Ovary (tissue), 9 donors: ENCODE data around the gene MTUS2. TPM values are rescaled to one million over a fixed set of nuclear protein-coding genes. Genes with fewer than 3 reads are reported as not detected.
A peak's percentile ranks its signal among the peaks of the same experiment; 100 is the strongest.

Source experiments
- DNase-seq, 5 donors: peaks; one replicate each; pipeline ENCODE4 v3.0.0-alpha.2; 2019 to 2020
- H3K27ac ChIP-seq, 2 donors: fragments of 200-600 bp; one replicate each; pipeline versions ENCODE4 v1.5.1 to v1.8.0; 2019 to 2022
- H3K27me3 ChIP-seq: fragments of 200-600 bp; one replicate; pipeline ENCODE4 v1.8.0; 2022
- H3K36me3 ChIP-seq: fragments of 200-600 bp; sonication (generic); one replicate; pipeline ENCODE4 v1.5.1; 2019
- H3K4me1 ChIP-seq: one replicate; pipeline ENCODE4 v1.8.1; 2013; ENCODE audit warnings: mild to moderate bottlenecking, moderate library complexity; ENCODE audit not compliant: insufficient read depth
- H3K4me3 ChIP-seq: fragments of 200-600 bp; sonication (generic); one replicate; pipeline ENCODE4 v1.5.1; 2017
- H3K9me3 ChIP-seq, 2 donors: fragments of 200-600 bp in 1 of 2; sonication (generic) in 1 of 2; one replicate each; pipeline versions ENCODE4 v1.5.1 to v1.8.1; 2013 to 2019; ENCODE audit warnings: mild to moderate bottlenecking in 1 of 2, moderate library complexity in 1 of 2
- EP300 ChIP-seq: sonication (generic); formaldehyde crosslinking; IDR thresholded peaks from one replicate; pipeline ENCODE4 v1.6.1; 2017; ENCODE audit warnings: antibody characterized with exemption
- POLR2A ChIP-seq: fragments of 450-650 bp; IDR thresholded peaks from one replicate; pipeline ENCODE4 v1.6.1; 2017; ENCODE audit warnings: antibody characterized with exemption, mild to moderate bottlenecking, moderate library complexity
- WGBS, 3 donors: extraction: QIAGEN DNeasy Blood & Tissue Kit in 1 of 3; methylation state at CpG; one replicate each; pipeline versions ENCODE4 v1.1.5 to v1.1.7; 2013 to 2017; 5-methylcytosine and 5-hydroxymethylcytosine counted together
- intact Hi-C, 4 donors: fragments of 100-400 bp; cut with DNase I; formaldehyde crosslinking; loops; one replicate each; pipeline versions ENCODE4 v1.11.0 to v1.15.1; 2022 to 2023
- polyA plus RNA-seq, 2 donors: library from polyadenylated mRNA; stranded (reverse); fragments of 200-250 nt in 1 of 2; fragments of 350-450 nt in 1 of 2; fragmentation: Illumina TruSeq in 1 of 2; extraction: RNeasy Lipid Tissue Mini Kit (QIAGEN cat#74804) in 1 of 2; gene quantifications; one replicate each; pipeline ENCODE4 v1.2.3, GENCODE V29; 2013 to 2014
- total RNA-seq, 7 donors: library from RNA; depleted of rRNA in 2 of 7; stranded (reverse); fragments of >200 nt in 2 of 7; fragmentation: NEBNext Ultra II Directional in 3 of 7; extraction: Animal tissue kit (Norgen Biotek cat#: 25700) in 3 of 7; gene quantifications; one replicate each; pipeline versions ENCODE4 v1.1.0 to v1.2.4, GENCODE V29; 2016 to 2023
- TF ChIP-seq, protein P1 (sequence below), 3 donors: fragments of 450-650 bp in 2 of 3; fragments of 200-600 bp in 1 of 3; IDR thresholded peaks; one replicate each; pipeline versions ENCODE4 v1.5.1 to v1.8.0; 2016 to 2022; ENCODE audit warnings: antibody characterized with exemption in 3 of 3, mild to moderate bottlenecking in 1 of 3
- donor health status: DM: no; HTN: no; CAD: no; lungs with moderate emphysema.
- donor health status: DM: no; HTN: no; CAD: no.
- donor health status: Bipolar disorder and iron deficiency.
- donor health status: DM: yes; HTN: yes; CAD: no.
- donor health status: DM: no; HTN: no; CAD: no.
- donor health status: DM: yes; HTN: yes; CAD: no.

MTUS2 gene
- total and polyA plus RNA-seq, 9 donors = 1.5 to 8.7 (median 5.4) TPM

DNA sequence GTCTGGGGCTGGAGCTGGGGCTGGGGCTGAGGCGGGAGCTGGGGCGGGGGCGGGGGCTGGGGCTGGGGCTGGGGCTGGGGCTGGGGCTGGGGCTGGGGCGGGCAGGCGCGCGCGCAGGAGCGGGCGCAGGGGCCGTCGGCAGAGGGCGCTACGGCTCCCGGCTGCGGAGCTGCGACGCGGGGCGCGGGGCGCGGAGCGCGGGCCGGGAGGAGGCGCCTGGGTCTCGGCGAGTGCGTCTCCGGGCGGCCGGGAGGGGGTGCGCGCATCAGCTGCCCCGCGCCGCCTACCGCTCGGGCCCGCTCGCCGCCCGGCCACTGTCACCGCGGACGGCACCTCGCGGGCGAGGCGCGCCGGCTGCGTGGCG is 422 bp upstream of the MTUS2 start:
- Histone ChIP-seq H3K4me3 (no peak overlapping the region), H3K4me1 (peaks cover 2% of the 10 kb centered on the region), H3K27me3 (no peaks in the 10 kb centered on the region), H3K27ac (no peak overlapping the region), H3K9me3 (peaks cover 0 to 7% of the 10 kb centered on the region in 2 donors), H3K36me3 (no peaks in the 10 kb centered on the region)
- intact Hi-C loops = no loop called here
- peak in 2 of 5 donors; percentile 25 to 40 for DNase-seq
- whole genome bisulfite sequencing, 3 donors = 1 to 3% methylated on average over 8 to 52 of the region's 55 CpGs; no CpG with 5 or more reads in 1 of the 3 donors
- TF ChIP-seq POLR2A = no peak
- TF ChIP-seq EP300 = no peak
- TF ChIP-seq, protein P1, sequence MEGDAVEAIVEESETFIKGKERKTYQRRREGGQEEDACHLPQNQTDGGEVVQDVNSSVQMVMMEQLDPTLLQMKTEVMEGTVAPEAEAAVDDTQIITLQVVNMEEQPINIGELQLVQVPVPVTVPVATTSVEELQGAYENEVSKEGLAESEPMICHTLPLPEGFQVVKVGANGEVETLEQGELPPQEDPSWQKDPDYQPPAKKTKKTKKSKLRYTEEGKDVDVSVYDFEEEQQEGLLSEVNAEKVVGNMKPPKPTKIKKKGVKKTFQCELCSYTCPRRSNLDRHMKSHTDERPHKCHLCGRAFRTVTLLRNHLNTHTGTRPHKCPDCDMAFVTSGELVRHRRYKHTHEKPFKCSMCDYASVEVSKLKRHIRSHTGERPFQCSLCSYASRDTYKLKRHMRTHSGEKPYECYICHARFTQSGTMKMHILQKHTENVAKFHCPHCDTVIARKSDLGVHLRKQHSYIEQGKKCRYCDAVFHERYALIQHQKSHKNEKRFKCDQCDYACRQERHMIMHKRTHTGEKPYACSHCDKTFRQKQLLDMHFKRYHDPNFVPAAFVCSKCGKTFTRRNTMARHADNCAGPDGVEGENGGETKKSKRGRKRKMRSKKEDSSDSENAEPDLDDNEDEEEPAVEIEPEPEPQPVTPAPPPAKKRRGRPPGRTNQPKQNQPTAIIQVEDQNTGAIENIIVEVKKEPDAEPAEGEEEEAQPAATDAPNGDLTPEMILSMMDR (IDR thresholded peaks at IDR 0.05) = no peak

DNA sequence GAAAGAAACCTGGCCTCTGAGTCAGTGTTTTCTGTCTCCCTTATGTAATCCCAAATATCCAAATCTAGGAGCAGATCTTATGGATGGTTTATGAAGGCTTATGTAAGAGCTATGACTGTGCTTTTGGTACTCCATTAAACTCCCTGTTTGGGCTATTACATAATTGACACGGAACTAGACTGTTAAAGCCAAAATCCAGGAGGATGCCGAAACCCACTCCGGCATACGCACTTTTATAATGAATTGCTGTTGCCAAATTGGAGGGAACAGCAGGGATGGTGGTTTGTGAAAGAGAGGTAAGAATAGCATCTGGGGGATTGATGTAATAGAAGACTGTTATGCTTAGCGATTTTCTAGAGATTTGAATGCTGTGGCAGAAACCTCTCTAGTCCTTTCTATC is 2.0 kb downstream of the MTUS2 start:
- 88 to 92% (median 88%) methylated on average over 5 of the region's 5 CpGs for WGBS, 3 donors
- Histone ChIP-seq H3K4me3 (no peak overlapping the region), H3K4me1 (peaks cover 2% of the 10 kb centered on the region), H3K27me3 (no peaks in the 10 kb centered on the region), H3K36me3 (no peaks in the 10 kb centered on the region), H3K27ac (no peak overlapping the region), H3K9me3 (peaks cover 0 to 4% of the 10 kb centered on the region in 2 donors)
- TF ChIP-seq, protein P1 (IDR thresholded peaks at IDR 0.05) = no peak
- TF ChIP-seq EP300 (no peak), POLR2A (no peak)
- intact Hi-C loops = no loop called here
- no peak for DNase-seq

- TF ChIP-seq EP300 (no peak), POLR2A (no peak)
- TF ChIP-seq, protein P1 (IDR thresholded peaks at IDR 0.05) = no peak
- no peak for DNase-seq
- WGBS, 3 donors = 65 to 68% (median 68%) methylated on average over 3 of the region's 3 CpGs
- H3K36me3 ChIP-seq = no peaks in the 10 kb centered on the region
- H3K27me3 ChIP-seq = no peaks in the 10 kb centered on the region
- intact Hi-C loops = no loop called here
- H3K4me1 ChIP-seq = peaks cover 2% of the 10 kb centered on the region
- no peak overlapping the region for H3K27ac ChIP-seq
- no peaks in the 10 kb centered on the region for H3K9me3 ChIP-seq
- no peak overlapping the region for H3K4me3 ChIP-seq
Observed at GRCh38 chr13:28822801-28823200, 2.7 kb downstream of the MTUS2 start.

GRCh38 chr13:28825379-28825778 is 5.2 kb downstream of the MTUS2 start:
- H3K4me3 ChIP-seq = no peak overlapping the region
- no peak overlapping the region for H3K27ac ChIP-seq
- TF ChIP-seq EP300 = no peak
- TF ChIP-seq POLR2A = no peak
- TF ChIP-seq, protein P1 (IDR thresholded peaks at IDR 0.05) = no peak
- DNase-seq = no peak
- no peaks in the 10 kb centered on the region for H3K9me3 ChIP-seq
- H3K36me3 ChIP-seq = no peaks in the 10 kb centered on the region
- no peaks in the 10 kb centered on the region for H3K27me3 ChIP-seq
- H3K4me1 ChIP-seq = peaks cover 2% of the 10 kb centered on the region
- intact Hi-C loops = no loop called here
- 78 to 86% (median 85%) methylated on average over 3 of the region's 3 CpGs for WGBS, 3 donors

- TF ChIP-seq POLR2A (no peak), EP300 (no peak)
- TF ChIP-seq, protein P1 (IDR thresholded peaks at IDR 0.05) = no peak
- Histone ChIP-seq H3K27me3 (no peaks in the 10 kb centered on the region), H3K4me3 (no peak overlapping the region), H3K36me3 (no peaks in the 10 kb centered on the region), H3K4me1 (no peaks in the 10 kb centered on the region), H3K27ac (no peak overlapping the region), H3K9me3 (no peaks in the 10 kb centered on the region)
- no peak for DNase-seq
- WGBS, 3 donors = 89 to 96% (median 91%) methylated on average over 1 of the region's 1 CpG
- intact Hi-C loops = no loop called here
Observed at GRCh38 chr13:28826368-28826767, 6.2 kb downstream of the MTUS2 start.
